ENCODE measurements around the gene JUN.

Gene JUN

GRCh38 chr1:58814251-58815068 is 30.6 kb upstream of the JUN start:
- TF ChIP-seq GATA2 (IDR thresholded peaks at IDR 0.05; ENCODE audit: low read depth, low read length) (no peak), GATA3 (IDR thresholded peaks at IDR 0.05; ENCODE audit: low read depth, low read length) (no peak)

- TF ChIP-seq GATA3 (IDR thresholded peaks at IDR 0.05; ENCODE audit: low read depth, low read length) (no peak), GATA2 (IDR thresholded peaks at IDR 0.05; ENCODE audit: low read depth, low read length) (no peak)
Measured at GRCh38 chr1:58813801-58814200, 30.0 kb upstream of the JUN start.

DNA sequence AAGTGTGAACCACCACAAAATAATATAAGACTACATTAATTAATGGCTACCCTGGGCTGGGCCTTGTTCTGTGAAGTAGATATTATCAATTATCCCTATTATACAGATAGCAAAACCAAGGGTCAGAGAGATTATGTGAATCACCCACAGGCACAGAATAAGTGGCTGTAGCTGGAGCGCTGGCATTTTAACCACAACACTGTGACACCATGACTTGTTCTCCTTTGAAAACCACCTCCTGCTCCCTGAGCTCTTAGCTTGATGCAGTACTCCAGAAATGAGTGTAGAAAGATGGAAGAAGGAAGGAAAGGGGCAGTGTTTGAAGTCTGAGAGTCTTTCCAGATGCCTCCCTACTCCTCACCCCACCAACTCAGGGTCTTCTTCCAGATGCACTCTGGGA is 29.5 kb upstream of the JUN start:
- TF ChIP-seq GATA2 (IDR thresholded peaks at IDR 0.05; ENCODE audit: low read depth, low read length) (no peak), GATA3 (IDR thresholded peaks at IDR 0.05; ENCODE audit: low read depth, low read length) (no peak)

- no peak for TF ChIP-seq GATA3 (IDR thresholded peaks at IDR 0.05; ENCODE audit: low read depth, low read length)
- no peak for TF ChIP-seq GATA2 (IDR thresholded peaks at IDR 0.05; ENCODE audit: low read depth, low read length)
Measured at GRCh38 chr1:58812926-58813325, 29.1 kb upstream of the JUN start.

- TF ChIP-seq GATA3 (IDR thresholded peaks at IDR 0.05; ENCODE audit: low read depth, low read length) (no peak), GATA2 (IDR thresholded peaks at IDR 0.05; ENCODE audit: low read depth, low read length) (no peak)
Measured at GRCh38 chr1:58812468-58812867, 28.6 kb upstream of the JUN start.

- no peak for TF ChIP-seq GATA2 (IDR thresholded peaks at IDR 0.05; ENCODE audit: low read depth, low read length)
- no peak for TF ChIP-seq GATA3 (IDR thresholded peaks at IDR 0.05; ENCODE audit: low read depth, low read length)
Measured at GRCh38 chr1:58811303-58811702, 27.5 kb upstream of the JUN start.

DNA sequence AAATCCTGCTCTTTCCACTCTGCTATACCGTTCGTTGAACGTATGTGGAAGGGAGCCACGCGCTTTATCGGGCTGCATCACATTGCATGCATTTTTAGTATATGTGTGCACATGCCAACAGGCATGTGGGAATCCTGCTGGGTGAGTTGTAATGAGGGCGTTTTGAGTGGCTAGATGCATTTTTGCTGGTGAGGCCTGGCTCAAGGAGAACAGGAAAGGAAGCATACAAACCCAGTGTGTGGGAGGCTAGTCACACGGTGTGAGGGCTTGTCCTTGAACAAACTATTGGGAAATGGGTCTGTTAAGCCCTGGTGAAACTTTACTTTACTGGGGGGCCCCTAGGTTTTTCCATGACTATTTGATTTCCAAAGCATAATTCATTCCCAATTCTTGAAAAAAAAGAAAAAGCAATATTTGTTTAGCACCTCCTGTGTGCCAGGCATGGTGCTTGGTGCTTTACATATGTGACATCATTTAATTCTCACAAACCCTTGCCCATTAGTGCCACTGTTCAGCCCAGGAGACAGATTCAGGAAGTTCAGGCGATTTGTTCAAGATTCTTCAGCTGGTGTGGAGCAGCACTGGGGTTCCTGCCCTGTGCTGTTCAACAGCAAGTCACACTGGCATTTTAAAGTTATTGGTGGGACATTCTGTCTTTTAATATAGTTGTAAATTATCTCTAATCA is 25.6 kb upstream of the JUN start:
- TF ChIP-seq GATA2 (IDR thresholded peaks at IDR 0.05; ENCODE audit: low read depth, low read length) (no peak), GATA3 (IDR thresholded peaks at IDR 0.05; ENCODE audit: low read depth, low read length) (no peak)

GRCh38 chr1:58808077-58808476 is 24.2 kb upstream of the JUN start:
- TF ChIP-seq GATA2 (IDR thresholded peaks at IDR 0.05; ENCODE audit: low read depth, low read length) (no peak), GATA3 (IDR thresholded peaks at IDR 0.05; ENCODE audit: low read depth, low read length) (no peak)

- TF ChIP-seq GATA2 (IDR thresholded peaks at IDR 0.05; ENCODE audit: low read depth, low read length), result no peak
- no peak for TF ChIP-seq GATA3 (IDR thresholded peaks at IDR 0.05; ENCODE audit: low read depth, low read length)
Measured at GRCh38 chr1:58805716-58806571, 22.1 kb upstream of the JUN start.

- TF ChIP-seq GATA2 (IDR thresholded peaks at IDR 0.05; ENCODE audit: low read depth, low read length) (no peak), GATA3 (IDR thresholded peaks at IDR 0.05; ENCODE audit: low read depth, low read length) (no peak)
Measured at GRCh38 chr1:58804853-58805565, 21.2 kb upstream of the JUN start.

GRCh38 chr1:58803858-58804257 is 20.0 kb upstream of the JUN start:
- TF ChIP-seq GATA3 (IDR thresholded peaks at IDR 0.05; ENCODE audit: low read depth, low read length), result no peak
- no peak for TF ChIP-seq GATA2 (IDR thresholded peaks at IDR 0.05; ENCODE audit: low read depth, low read length)

DNA sequence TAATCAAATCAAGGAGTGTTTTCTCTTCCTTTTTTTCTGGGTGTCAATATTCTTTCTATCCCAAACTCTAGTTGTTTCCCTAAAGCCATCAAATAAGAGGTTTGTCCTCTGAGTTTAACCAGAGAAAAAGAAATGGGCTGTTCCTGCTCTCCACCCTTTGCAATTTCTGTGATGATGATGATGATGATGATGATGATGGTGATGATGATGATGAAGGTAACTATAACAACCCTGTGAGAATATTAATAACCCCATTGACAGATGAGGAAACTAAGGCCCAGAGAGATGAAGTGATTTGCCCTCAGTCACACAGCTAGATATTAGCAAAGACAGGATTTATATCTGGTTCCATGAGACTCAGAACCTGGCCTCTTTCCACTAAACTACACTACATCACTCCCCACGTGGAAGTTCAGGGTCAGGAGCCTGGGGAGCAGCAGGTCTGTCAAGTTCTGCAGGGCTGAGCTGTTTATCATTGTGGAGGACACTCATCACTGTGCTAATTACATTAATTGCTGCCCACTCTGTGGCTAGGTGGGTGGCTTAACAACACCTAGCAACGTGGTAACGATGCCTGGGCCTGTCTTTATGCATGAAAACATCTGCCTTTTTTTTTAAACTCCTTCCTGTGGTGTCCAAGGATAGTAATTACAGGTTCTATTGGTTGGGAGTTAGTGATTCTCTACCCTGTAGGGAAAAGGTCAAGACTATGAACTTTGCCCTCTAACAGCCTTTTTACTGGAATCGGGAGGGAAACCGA is 19.0 kb upstream of the JUN start:
- TF ChIP-seq GATA2 (IDR thresholded peaks at IDR 0.05; ENCODE audit: low read depth, low read length), result no peak
- no peak for TF ChIP-seq GATA3 (IDR thresholded peaks at IDR 0.05; ENCODE audit: low read depth, low read length)

DNA sequence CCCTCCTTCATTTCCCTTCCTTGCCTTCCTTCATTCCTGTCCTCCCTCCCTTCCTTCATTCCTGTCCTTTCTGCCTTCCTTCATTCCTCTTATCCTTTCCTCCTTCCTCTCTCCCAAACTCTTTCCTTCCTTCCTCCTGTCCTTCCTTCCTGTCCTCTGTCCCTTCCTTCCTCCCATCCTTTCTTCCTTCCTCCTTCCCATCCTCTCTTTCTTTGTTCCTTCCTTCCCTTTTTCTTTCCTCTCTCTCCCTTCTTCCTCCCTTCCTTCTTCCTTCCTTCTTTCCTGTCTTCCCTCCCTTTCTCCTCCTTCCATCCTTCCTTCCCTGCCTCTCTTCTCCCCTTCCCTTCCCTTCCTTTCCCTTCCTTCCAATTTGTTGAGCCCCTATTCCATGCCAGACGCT is 15.8 kb upstream of the JUN start:
- TF ChIP-seq GATA3 (IDR thresholded peaks at IDR 0.05; ENCODE audit: low read depth, low read length), result no peak
- TF ChIP-seq GATA2 (IDR thresholded peaks at IDR 0.05; ENCODE audit: low read depth, low read length), result no peak

Measured in SH-SY5Y (cell line).